ENCODE measurements around the gene IDH1. TPM values are rescaled to one million over a fixed set of nuclear protein-coding genes. Genes with fewer than 3 reads are reported as not detected.

IDH1 gene
- total RNA-seq, 1 experiment from 2014 or later, result 80.2 TPM

DNA sequence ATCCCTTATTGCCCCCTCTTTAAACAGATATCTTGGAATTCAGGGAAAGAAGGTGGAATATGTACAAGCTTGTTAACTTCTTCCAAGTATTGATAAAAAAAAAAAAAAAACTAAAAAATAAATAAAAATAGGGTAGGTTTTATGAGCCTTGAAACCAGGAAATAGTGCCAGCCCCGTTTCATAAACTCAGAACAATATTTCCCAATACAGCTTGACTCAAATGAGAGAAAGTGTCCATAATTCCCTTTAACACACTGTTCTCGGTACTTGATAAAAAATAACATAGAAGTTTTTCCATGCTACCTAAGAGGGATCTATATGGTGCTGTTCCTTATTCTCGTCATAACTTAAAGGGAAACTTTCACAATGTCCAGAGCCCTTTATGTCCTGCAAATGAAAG, 47.1 kb downstream of the IDH1 start:
- no peak for TF ChIP-seq SIN3A (IDR thresholded peaks at IDR 0.05; ENCODE audit: borderline replicate concordance, insufficient read depth, low read depth, low read length)
- TF ChIP-seq TCF7L2 (IDR thresholded peaks at IDR 0.05; ENCODE audit: low read depth, low read length), result no peak
- TF ChIP-seq, protein P1, sequence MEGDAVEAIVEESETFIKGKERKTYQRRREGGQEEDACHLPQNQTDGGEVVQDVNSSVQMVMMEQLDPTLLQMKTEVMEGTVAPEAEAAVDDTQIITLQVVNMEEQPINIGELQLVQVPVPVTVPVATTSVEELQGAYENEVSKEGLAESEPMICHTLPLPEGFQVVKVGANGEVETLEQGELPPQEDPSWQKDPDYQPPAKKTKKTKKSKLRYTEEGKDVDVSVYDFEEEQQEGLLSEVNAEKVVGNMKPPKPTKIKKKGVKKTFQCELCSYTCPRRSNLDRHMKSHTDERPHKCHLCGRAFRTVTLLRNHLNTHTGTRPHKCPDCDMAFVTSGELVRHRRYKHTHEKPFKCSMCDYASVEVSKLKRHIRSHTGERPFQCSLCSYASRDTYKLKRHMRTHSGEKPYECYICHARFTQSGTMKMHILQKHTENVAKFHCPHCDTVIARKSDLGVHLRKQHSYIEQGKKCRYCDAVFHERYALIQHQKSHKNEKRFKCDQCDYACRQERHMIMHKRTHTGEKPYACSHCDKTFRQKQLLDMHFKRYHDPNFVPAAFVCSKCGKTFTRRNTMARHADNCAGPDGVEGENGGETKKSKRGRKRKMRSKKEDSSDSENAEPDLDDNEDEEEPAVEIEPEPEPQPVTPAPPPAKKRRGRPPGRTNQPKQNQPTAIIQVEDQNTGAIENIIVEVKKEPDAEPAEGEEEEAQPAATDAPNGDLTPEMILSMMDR (IDR thresholded peaks at IDR 0.05), result no peak
- no peak for TF ChIP-seq POLR2AphosphoS5 (IDR thresholded peaks at IDR 0.05; ENCODE audit: low read depth, low read length)
- TF ChIP-seq REST (IDR thresholded peaks at IDR 0.05; ENCODE audit: insufficient read depth in 1 of 2, low read depth in 2 of 2, low read length in 1 of 2), result no peak
- in situ Hi-C loops (cut with HindIII; ENCODE audit: low pct_unique_long_range_greater_than_20kb, low sequenced_read_pairs), result no loop called here
- CTCF ChIA-PET, result no interaction called here

GRCh38 chr2:208204166-208204565, 50.7 kb downstream of the IDH1 start:
- DNase-seq (ENCODE audit: low read depth, low spot score) (no peak), ATAC-seq (no peak)
- Histone ChIP-seq H3K27ac (ENCODE audit: low read length) (no peak overlapping the region), H3K4me3 (ENCODE audit: low read depth in 2 of 2, low read length in 2 of 2) (no peak overlapping the region), H3K9me3 (ENCODE audit: control insufficient read depth, insufficient read depth, low read depth, low read length) (no peaks in the 10 kb centered on the region), H3K27me3 (ENCODE audit: control insufficient read depth, insufficient read depth, low read length) (no peaks in the 10 kb centered on the region), H3K36me3 (ENCODE audit: control insufficient read depth, insufficient read depth, low read length) (no peaks in the 10 kb centered on the region), H3K4me1 (ENCODE audit: control insufficient read depth, insufficient read depth, low read length) (no peaks in the 10 kb centered on the region)
- in situ Hi-C loops (cut with HindIII; ENCODE audit: low pct_unique_long_range_greater_than_20kb, low sequenced_read_pairs), result no loop called here
- TF ChIP-seq POLR2AphosphoS5 (IDR thresholded peaks at IDR 0.05; ENCODE audit: low read depth, low read length), result no peak
- no peak for TF ChIP-seq SIN3A (IDR thresholded peaks at IDR 0.05; ENCODE audit: borderline replicate concordance, insufficient read depth, low read depth, low read length)
- no peak for TF ChIP-seq REST (IDR thresholded peaks at IDR 0.05; ENCODE audit: insufficient read depth in 1 of 2, low read depth in 2 of 2, low read length in 1 of 2)
- TF ChIP-seq, protein P1 (IDR thresholded peaks at IDR 0.05), result no peak
- TF ChIP-seq TCF7L2 (IDR thresholded peaks at IDR 0.05; ENCODE audit: low read depth, low read length), result no peak
- ChIA-PET POLR2A (no interaction called here), CTCF (no interaction called here)
- intact Hi-C loops (cut with micrococcal nuclease; ENCODE audit: unreplicated experiment), result no loop called here
- BruUV-seq (replicated peaks), result no TSS peak

More for the DNA sequence above, 47.1 kb downstream of the IDH1 start:
- ATAC-seq (no peak), DNase-seq (ENCODE audit: low read depth, low spot score) (no peak)
- Histone ChIP-seq H3K4me1 (ENCODE audit: control insufficient read depth, insufficient read depth, low read length) (no peaks in the 10 kb centered on the region), H3K36me3 (ENCODE audit: control insufficient read depth, insufficient read depth, low read length) (no peaks in the 10 kb centered on the region), H3K9me3 (ENCODE audit: control insufficient read depth, insufficient read depth, low read depth, low read length) (no peaks in the 10 kb centered on the region), H3K27ac (ENCODE audit: low read length) (no peak overlapping the region), H3K27me3 (ENCODE audit: control insufficient read depth, insufficient read depth, low read length) (no peaks in the 10 kb centered on the region), H3K4me3 (ENCODE audit: low read depth in 2 of 2, low read length in 2 of 2) (no peak overlapping the region)
- POLR2A ChIA-PET, result no interaction called here
- BruUV-seq (replicated peaks), result no TSS peak
- intact Hi-C loops (cut with micrococcal nuclease; ENCODE audit: unreplicated experiment), result no loop called here

Measured in Panc1 (cell line).